Measurements from ENCODE around the gene FBXO5.

Gene FBXO5

DNA sequence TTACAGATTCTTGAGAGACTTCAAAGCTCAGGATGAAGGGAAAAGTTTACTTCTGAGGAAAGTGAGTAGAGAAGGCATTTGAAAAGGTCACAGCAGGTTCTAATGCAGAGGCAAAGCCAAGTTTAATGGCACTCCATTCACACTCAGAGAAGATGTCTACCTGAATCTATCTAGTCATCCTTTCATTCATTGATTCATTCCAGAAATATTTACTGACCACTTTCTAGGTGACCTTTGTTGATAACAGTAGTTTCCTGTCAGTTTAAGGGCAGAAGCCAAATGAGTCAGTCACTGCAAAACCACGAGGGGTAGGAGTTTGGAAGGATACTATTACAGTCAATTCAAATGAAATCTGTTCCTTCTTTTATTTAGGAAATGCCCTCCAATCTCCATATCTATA lies 30.8 kb downstream of the FBXO5 start:
- no peak for DNase-seq (ENCODE audit: low read depth in 2 of 3, low spot score in 2 of 3)

DNA sequence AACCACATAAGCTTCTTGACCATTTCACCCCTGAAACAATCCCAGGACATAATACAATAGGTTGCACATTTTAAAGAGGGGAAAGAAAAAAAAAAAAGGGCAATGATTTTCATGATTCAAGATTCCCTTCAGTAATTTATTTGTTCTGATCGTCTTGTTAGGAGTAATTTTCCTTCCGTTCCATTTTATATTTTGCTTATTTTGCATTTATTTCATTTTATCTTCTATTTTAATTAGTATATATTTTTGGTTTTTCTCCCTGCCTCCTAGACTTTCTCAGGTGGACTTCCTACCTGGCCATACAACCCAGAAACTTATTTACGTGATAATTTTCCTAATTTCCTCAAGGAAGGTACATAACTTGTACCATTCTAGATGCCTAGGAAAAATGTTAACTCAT lies 32.6 kb downstream of the FBXO5 start:
- no peak for DNase-seq (ENCODE audit: low read depth in 2 of 3, low spot score in 2 of 3)

DNA sequence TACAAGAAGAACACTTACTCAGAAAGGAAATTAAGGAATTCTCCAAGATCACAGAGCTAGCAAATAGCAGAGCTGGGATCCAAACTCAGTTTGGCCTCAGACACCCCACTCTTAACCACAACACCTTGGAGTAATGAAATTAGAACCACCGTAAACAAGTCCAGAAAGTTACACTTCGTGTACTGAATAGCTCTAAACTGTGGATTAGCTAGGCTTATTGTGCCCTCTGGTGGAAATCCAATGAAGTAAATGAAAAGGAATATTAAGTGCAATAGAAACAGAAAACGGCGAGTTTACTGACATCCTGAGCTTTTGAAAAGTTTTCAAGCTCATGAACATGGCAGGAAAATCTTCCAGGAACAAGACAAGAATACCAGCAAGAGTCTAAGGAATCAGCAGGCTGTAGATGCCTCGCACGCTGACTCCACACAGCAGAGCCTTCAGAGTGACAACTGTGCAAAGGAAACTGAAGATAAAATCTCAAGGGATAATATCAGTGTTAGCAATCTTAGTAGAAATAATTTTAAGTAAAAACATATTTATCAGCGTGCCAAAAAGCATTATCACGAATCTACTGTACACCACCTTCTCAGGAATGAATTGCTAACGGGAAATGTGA lies 34.6 kb downstream of the FBXO5 start:
- DNase-seq (ENCODE audit: low read depth in 2 of 3, low spot score in 2 of 3): no peak

DNA sequence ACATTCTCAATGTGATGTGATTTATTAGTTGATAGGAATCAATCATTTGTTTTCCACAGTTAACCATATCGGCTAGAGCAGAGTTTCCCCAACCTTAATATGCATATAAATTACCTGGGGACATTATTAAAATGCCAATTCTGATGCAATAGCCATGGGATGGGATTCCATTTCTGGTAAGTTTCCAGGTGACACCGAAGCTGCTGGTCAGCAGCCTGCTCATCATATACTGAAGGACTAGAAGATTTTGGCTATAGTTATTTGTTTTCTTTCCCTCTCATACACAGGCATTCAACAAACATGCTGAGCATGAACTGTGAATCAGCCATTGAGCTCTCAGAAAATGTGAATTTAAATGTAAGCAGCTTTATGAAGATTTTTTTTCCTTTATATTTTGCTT lies 35.8 kb downstream of the FBXO5 start:
- DNase-seq (ENCODE audit: low read depth in 2 of 3, low spot score in 2 of 3): no peak

DNA sequence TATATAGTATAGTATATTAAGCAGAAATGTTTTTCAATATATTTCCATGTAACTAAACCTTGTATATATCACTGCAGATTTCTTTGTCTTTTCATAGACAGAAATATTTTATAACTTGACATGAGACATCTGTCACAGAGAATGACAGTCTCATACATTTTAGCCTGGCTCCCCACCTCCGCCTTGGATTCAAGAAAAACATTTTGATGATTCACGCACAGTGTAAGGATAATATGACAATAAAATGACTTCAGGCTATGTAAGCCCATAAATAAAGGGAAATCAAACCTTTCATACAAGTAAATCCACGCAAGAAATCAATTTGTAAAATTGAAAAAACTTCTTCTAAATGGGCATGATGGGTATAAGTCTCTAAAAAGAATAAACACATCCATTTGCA lies 36.4 kb downstream of the FBXO5 start:
- DNase-seq (ENCODE audit: low read depth in 2 of 3, low spot score in 2 of 3): no peak

DNA sequence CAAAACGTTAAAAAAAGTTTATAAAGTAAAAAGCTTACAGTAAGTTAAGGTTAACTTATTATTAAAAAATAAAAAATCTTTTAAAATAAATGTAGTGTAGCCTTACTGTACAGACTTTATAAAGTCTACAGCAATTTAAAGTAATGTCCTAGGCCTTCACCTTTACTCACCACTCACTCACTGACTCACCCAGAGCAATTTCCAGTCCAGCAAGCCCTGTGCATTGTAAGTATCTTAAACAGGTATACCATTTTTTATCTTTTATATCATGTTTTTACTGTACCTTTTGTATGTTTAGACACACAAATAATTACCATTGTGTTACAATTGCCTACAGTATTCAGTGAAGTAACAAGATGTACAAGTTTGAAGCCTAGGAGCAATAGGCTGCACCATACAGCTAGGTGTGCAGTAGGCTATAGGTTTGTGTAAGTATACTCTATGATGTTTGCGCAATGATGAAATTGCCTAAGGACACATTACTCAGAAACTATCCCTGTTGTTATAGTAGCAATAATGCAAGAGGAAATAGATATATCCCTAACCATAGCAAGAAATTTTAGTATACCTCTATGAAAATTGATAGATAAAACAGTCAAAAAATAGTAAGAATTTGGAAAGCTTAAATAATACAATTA lies 39.5 kb downstream of the FBXO5 start:
- no peak for DNase-seq (ENCODE audit: low read depth in 2 of 3, low spot score in 2 of 3)

DNA sequence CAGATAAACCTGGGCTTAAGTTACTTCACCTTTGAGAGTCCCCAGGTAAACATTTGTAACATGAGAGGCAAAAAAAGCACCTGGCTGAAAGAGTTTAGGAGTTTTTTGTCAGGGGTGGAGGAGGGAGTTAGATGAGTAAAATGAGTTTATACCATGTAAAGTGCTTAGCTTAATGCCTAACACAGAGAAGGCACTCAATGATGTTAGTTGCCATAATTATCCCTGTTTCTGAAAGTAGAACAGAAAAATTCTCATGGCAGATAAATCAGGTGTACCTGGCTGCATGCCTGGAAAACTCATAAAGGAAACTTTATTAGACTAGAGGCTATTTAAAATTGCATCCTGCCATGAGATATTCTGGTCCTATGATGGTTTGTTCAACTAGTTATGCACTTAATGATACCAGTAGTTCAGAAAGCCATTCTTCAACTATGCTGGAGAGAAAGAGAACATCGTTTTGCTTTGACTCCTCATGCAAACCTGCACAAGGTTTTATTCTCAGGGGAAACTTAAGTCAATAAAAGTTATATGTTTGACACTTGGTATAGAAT lies 40.4 kb downstream of the FBXO5 start:
- DNase-seq (ENCODE audit: low read depth in 2 of 3, low spot score in 2 of 3): no peak

DNA sequence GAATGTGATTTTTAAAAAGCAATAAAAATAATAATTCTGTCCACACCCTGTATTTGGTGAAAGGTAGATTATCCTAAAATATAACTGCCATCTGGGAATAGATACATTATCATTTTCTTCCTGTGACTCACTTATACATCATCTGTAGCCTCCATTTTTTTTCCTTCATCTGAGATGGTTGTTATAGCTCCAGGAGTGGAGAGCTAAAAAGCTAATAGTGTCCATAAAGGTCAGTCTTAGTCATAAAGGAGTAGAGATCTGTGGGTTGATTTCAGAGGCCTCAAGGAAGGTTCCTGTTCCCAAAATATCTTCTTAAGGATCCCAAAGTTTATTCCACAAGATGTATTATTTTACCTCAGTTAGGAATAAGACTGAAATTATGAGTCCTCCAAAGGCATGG lies 41.1 kb downstream of the FBXO5 start:
- DNase-seq (ENCODE audit: low read depth in 2 of 3, low spot score in 2 of 3): no peak

DNA sequence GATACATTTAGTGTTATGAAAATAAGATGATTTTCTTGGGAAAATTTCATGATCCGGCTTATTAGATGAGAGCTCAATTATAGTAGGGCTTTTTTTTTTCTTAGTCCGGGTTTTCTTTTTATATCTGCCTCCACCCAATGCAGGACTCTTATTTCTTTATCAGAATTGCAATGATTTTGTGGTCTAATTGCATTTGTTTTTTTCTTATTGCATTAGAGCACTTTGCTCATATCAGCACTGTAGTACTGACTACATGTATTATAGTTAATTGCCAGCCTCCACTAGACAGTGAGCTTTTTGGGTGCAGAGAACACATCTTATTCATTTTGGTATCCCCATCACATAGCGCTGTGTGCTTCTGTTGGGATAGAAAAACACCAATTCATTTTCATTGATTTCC lies 50.0 kb downstream of the FBXO5 start:
- DNase-seq (ENCODE audit: low read depth in 2 of 3, low spot score in 2 of 3): no peak

DNA sequence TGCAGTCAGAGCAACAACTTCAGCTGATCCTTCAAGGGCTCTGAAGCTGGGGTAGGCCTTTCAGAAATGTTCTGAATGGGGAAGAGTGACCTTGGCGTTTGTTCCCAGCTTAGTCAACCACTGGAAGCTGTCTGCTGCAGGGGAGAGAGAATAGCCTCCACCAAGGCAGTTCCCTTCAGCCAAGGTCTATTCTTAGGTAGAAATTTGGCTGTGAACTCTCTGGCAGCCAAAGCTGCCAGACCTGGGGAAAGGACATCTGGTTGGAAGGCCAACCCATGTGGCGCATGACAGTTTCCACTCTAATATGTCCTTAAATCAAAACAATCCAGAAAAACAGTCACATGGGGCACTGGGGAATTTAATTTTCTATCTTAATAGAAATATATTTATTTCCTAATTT lies 60.1 kb downstream of the FBXO5 start:
- no peak for DNase-seq (ENCODE audit: low read depth in 2 of 3, low spot score in 2 of 3)

Data from activated CD8-positive, alpha-beta memory T cell treated with anti-CD3 and anti-CD28 coated beads for 48 hours (primary cell).